Measurements from ENCODE around the gene CST7.

DNA sequence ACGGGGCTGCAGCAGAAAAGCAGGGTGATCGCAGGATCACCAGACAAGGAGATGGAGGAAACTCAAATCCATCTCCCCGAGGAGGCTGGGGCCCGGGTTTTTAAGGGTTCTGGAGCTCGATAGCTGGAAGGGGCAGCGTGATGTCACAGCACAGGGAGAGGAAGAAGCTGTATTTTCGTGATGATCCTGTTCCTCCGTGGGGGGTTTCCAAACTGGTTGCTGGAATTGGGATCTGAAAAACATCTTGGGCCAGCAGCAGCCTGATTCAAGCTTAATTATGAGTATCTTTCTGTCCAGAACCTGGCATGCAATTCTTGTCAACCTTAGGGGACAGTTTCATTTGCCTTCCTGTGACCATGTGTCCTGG is 4.1 kb downstream of the CST7 start:
- TF ChIP-seq CTCF (IDR thresholded peaks at IDR 0.05), result no peak
- no peak for TF ChIP-seq EP300 (IDR thresholded peaks at IDR 0.05)

All from suprapubic skin (tissue), 3 donors.